Endothelial cell of umbilical vein (primary cell): ENCODE results near the gene TUBA3D. TPM values are rescaled to one million over a fixed set of nuclear protein-coding genes. Genes with fewer than 3 reads are reported as not detected.
"Not testable (repeated sequence)": the region's sequence is repeated elsewhere in the genome, so short reads cannot be mapped to it uniquely, and the experiment has no call there.

Experiments
- BruUV-seq: library from RNA; stranded (reverse); fragments of 400-500 nt; replicated peaks from 2 replicates; lab custom pipeline; 2021; lab: Mats Ljungman, UMichigan
- CTCF ChIA-PET: fragments of 300-600, 350-600 bp; sonication (Branson Sonifier 250); formaldehyde crosslinking; loops from one replicate; lab custom pipeline; 2021; ENCODE audit warnings: antibody characterized with exemption, inconsistent platforms; lab: Charles Lee
- POLR2A ChIA-PET: fragments of 300-600, 350-600 bp; sonication (Branson Sonifier 250); formaldehyde crosslinking; loops from one replicate; lab custom pipeline; 2021; ENCODE audit warnings: antibody characterized with exemption, inconsistent platforms; lab: Charles Lee
- DNase-seq: peaks from one replicate; pipeline ENCODE4 v3.0.0-alpha.2; 2011; ENCODE audit warnings: low read depth, low spot score
- FAIRE-seq: peaks from 2 replicates; lab custom pipeline; 2011; peaks lifted over from hg19 to GRCh38; lab: Jason Lieb, UNC
- H2AFZ ChIP-seq: 2 replicates; pipeline ENCODE4 v1.6.0; 2012; ENCODE audit warnings: low read depth, low read length, control low read depth, inconsistent platforms
- H3K27ac ChIP-seq: 2 replicates; pipeline ENCODE4 v1.5.1; 2011; ENCODE audit warnings: low read depth, mild to moderate bottlenecking, control low read depth, low read length, moderate library complexity; ENCODE audit not compliant: insufficient read depth
- H3K27me3 ChIP-seq, 2 experiments: 2 replicates each; pipeline versions ENCODE4 v1.6.0 to v1.6.1; 2011; ENCODE audit warnings: low read length in 2 of 2, mixed read lengths in 1 of 2; ENCODE audit not compliant: control insufficient read depth in 2 of 2, insufficient read depth in 2 of 2
- H3K36me3 ChIP-seq, 2 experiments: 2 replicates in 1 of 2; 3 replicates in 1 of 2; pipeline ENCODE4 v1.5.1; 2011; ENCODE audit warnings: low read length in 2 of 2, mild to moderate bottlenecking in 1 of 2, moderate library complexity in 1 of 2; ENCODE audit not compliant: control insufficient read depth in 2 of 2, insufficient read depth in 2 of 2; ENCODE audit errors: extremely low read depth in 1 of 2
- H3K4me1 ChIP-seq: 3 replicates; pipeline ENCODE4 v1.5.1; 2011; ENCODE audit warnings: mild to moderate bottlenecking, low read length; ENCODE audit not compliant: control insufficient read depth, insufficient read depth; ENCODE audit errors: extremely low read depth
- H3K4me2 ChIP-seq: 2 replicates; pipeline ENCODE4 v1.6.1; 2011; ENCODE audit warnings: low read length, control low read depth, mixed read lengths; ENCODE audit not compliant: insufficient read depth
- H3K4me3 ChIP-seq, 3 experiments: fragments of 200-600 bp in 1 of 3; sonication (generic), shearing (Covaris generic) in 1 of 3; replicated peaks in 1 of 3; 2 replicates each; pipeline ENCODE4 v1.5.1; 2011 to 2016; ENCODE audit warnings: control low read depth in 3 of 3, low read length in 3 of 3, mild to moderate bottlenecking in 2 of 3, inconsistent platforms in 1 of 3, low read depth in 1 of 3, moderate library complexity in 1 of 3; ENCODE audit not compliant: insufficient read depth in 1 of 3
- H3K79me2 ChIP-seq: 2 replicates; pipeline ENCODE4 v1.6.0; 2012; ENCODE audit warnings: low read length, inconsistent platforms; ENCODE audit not compliant: control insufficient read depth, insufficient read depth
- H3K9ac ChIP-seq: replicated peaks from 2 replicates; pipeline ENCODE3; 2011; ENCODE audit warnings: low read length, control low read depth; ENCODE audit not compliant: insufficient read depth; ENCODE audit errors: extremely low read depth
- H3K9me1 ChIP-seq: replicated peaks from 3 replicates; pipeline ENCODE4 v1.6.0; 2011; ENCODE audit warnings: mild to moderate bottlenecking, low read length; ENCODE audit not compliant: control insufficient read depth, insufficient read depth; ENCODE audit errors: extremely low read depth
- H3K9me3 ChIP-seq: replicated peaks from 2 replicates; pipeline ENCODE4 v1.5.1; 2012; ENCODE audit warnings: low read length, inconsistent platforms; ENCODE audit not compliant: control insufficient read depth, insufficient read depth
- H4K20me1 ChIP-seq: replicated peaks from 2 replicates; pipeline ENCODE3; 2011; ENCODE audit warnings: mild to moderate bottlenecking, low read length; ENCODE audit not compliant: control insufficient read depth, insufficient read depth; ENCODE audit errors: extremely low read depth
- dilution Hi-C: fragments of 300-500 bp; cut with MboI; formaldehyde crosslinking; loops from one replicate; pipeline ENCODE4 v1.15.0; 2019; ENCODE audit warnings: low sequenced_read_pairs; ENCODE audit not compliant: extremely low pct_ligation_motif_present
- intact Hi-C: fragments of 100-400 bp; cut with micrococcal nuclease; formaldehyde crosslinking; loops from one replicate; pipeline ENCODE4 v1.10.0; 2022
- polyA plus RNA-seq, 4 experiments: library from polyadenylated mRNA; depleted of rRNA in 3 of 4; stranded (reverse) in 3 of 4; unstranded in 1 of 4; fragments of >200 nt; gene quantifications; 2 replicates each; pipeline versions ENCODE4 v1.2.1 to v1.2.3, GENCODE V29; 2011 to 2012; ENCODE audit warnings: missing spikeins in 1 of 4
- total RNA-seq: library from RNA; stranded (reverse); gene quantifications from 2 replicates; pipeline ENCODE4 v1.2.3, GENCODE V29; 2021

The TUBA3D gene
- total and polyA plus RNA-seq, 2 donors (not counting 3 experiments of a cell fraction or from before 2014, with no cell fraction given) = not detected

GRCh38 chr2:131473266-131473665 lies 2.7 kb upstream of the TUBA3D start:
- CTCF ChIA-PET, H2AFZ ChIP-seq, H3K4me3 ChIP-seq, H3K9me1 ChIP-seq, DNase-seq, H3K36me3 ChIP-seq, H3K4me2 ChIP-seq, H3K27ac ChIP-seq, BruUV-seq, H4K20me1 ChIP-seq, POLR2A ChIA-PET, H3K27me3 ChIP-seq, H3K9me3 ChIP-seq, H3K9ac ChIP-seq, dilution Hi-C loops, FAIRE-seq, H3K4me1 ChIP-seq, H3K79me2 ChIP-seq, intact Hi-C loops: not testable (repeated sequence)

GRCh38 chr2:131476363-131476762 lies 444 bp downstream of the TUBA3D start:
- not testable (repeated sequence) for H3K27ac ChIP-seq, BruUV-seq, FAIRE-seq

GRCh38 chr2:131477227-131477626 lies 1.3 kb downstream of the TUBA3D start:
- H3K9ac ChIP-seq, H3K36me3 ChIP-seq, H3K27me3 ChIP-seq, CTCF ChIA-PET, H3K27ac ChIP-seq, H3K4me3 ChIP-seq, dilution Hi-C loops, BruUV-seq, H3K4me1 ChIP-seq, FAIRE-seq, H2AFZ ChIP-seq, H3K9me3 ChIP-seq, DNase-seq, POLR2A ChIA-PET, H3K4me2 ChIP-seq, H3K9me1 ChIP-seq, intact Hi-C loops, H4K20me1 ChIP-seq, H3K79me2 ChIP-seq: not testable (repeated sequence)

More at GRCh38 chr2:131476363-131476762, 444 bp downstream of the TUBA3D start:
- H3K36me3 ChIP-seq, intact Hi-C loops, H3K9me3 ChIP-seq, H3K4me3 ChIP-seq, H3K4me2 ChIP-seq, DNase-seq, H3K9ac ChIP-seq, H4K20me1 ChIP-seq, H3K4me1 ChIP-seq, H2AFZ ChIP-seq, POLR2A ChIA-PET, CTCF ChIA-PET, H3K79me2 ChIP-seq, dilution Hi-C loops, H3K9me1 ChIP-seq, H3K27me3 ChIP-seq: not testable (repeated sequence)

GRCh38 chr2:131478074-131478849 lies 2.3 kb downstream of the TUBA3D start:
- BruUV-seq = not testable (repeated sequence)

More at GRCh38 chr2:131478074-131478849, 2.3 kb downstream of the TUBA3D start:
- DNase-seq, H4K20me1 ChIP-seq, H3K9me3 ChIP-seq, H3K4me3 ChIP-seq, H3K9me1 ChIP-seq, H3K4me1 ChIP-seq, CTCF ChIA-PET, H3K4me2 ChIP-seq, H3K27me3 ChIP-seq, H3K79me2 ChIP-seq, POLR2A ChIA-PET, H3K27ac ChIP-seq, H3K9ac ChIP-seq, dilution Hi-C loops, intact Hi-C loops, H3K36me3 ChIP-seq, H2AFZ ChIP-seq, FAIRE-seq: not testable (repeated sequence)
